Inflammatory macrophage (primary cell): Measurements from ENCODE around the gene DNM1.

Experiments
- DNase-seq, 2 donors: peaks; one replicate each; pipeline ENCODE4 v3.0.0-alpha.2; 2020 to 2022
- total RNA-seq, 18 experiments: gene quantifications; one replicate each; lab custom pipeline; 2026; ENCODE audit warnings: mixed read lengths in 6 of 18, inconsistent platforms in 2 of 18; lab: John Stamatoyannopoulos, UW

The DNM1 gene
- 0.39 to 6.0 (median 2.2) reads per million in 18 experiments for total RNA-seq

GRCh38 chr9:128203024-128203706 lies at the start of gene DNM1:
Gene DNM1, plus strand, starts transcription at chr9:128203379. Its CDS starts 92 bp downstream, at chr9:128203471.
- DNase-seq = peak; percentile 66 to 73

GRCh38 chr9:128153947-128154695 lies 49.1 kb upstream of the DNM1 start:
- no peak for DNase-seq

- no peak for DNase-seq
Observed at GRCh38 chr9:128155736-128156500, 47.3 kb upstream of the DNM1 start.

GRCh38 chr9:128159522-128159783 lies 43.7 kb upstream of the DNM1 start:
- peak; percentile 55 to 59 for DNase-seq

- DNase-seq = peak; percentile 84 to 88
Observed at GRCh38 chr9:128159784-128160602, 43.2 kb upstream of the DNM1 start, which contains the start of gene BBLN. Gene BBLN, plus strand, starts transcription at chr9:128160265. Its CDS starts 143 bp downstream, at chr9:128160408.

- peak; percentile 32 to 67 for DNase-seq
Observed at GRCh38 chr9:128160603-128160987, 42.6 kb upstream of the DNM1 start.

GRCh38 chr9:128161215-128161902 lies 41.8 kb upstream of the DNM1 start:
- no peak for DNase-seq

GRCh38 chr9:128162215-128163026 lies 40.8 kb upstream of the DNM1 start:
- DNase-seq = no peak

- DNase-seq = no peak
Observed at GRCh38 chr9:128163027-128163515, 40.1 kb upstream of the DNM1 start.

- no peak for DNase-seq
Observed at GRCh38 chr9:128163523-128164306, 39.5 kb upstream of the DNM1 start.

- peak; percentile 33 to 51 for DNase-seq
Observed at GRCh38 chr9:128164307-128164885, 38.8 kb upstream of the DNM1 start.

- DNase-seq = no peak
Observed at GRCh38 chr9:128166169-128166568, 37.0 kb upstream of the DNM1 start.

GRCh38 chr9:128167209-128167608 lies 36.0 kb upstream of the DNM1 start:
- no peak for DNase-seq

GRCh38 chr9:128168731-128169308 lies 34.4 kb upstream of the DNM1 start:
- DNase-seq = no peak

GRCh38 chr9:128169492-128169891 lies 33.7 kb upstream of the DNM1 start:
- DNase-seq = no peak

GRCh38 chr9:128169925-128170324 lies 33.3 kb upstream of the DNM1 start:
- DNase-seq = no peak

GRCh38 chr9:128174062-128174461 lies 29.1 kb upstream of the DNM1 start:
- DNase-seq = no peak

- no peak for DNase-seq
Observed at GRCh38 chr9:128175102-128175563, 28.0 kb upstream of the DNM1 start.

GRCh38 chr9:128175726-128176125 lies 27.5 kb upstream of the DNM1 start:
- DNase-seq = no peak
